ENCODE results near the gene ZNF175.

The ZNF175 gene

GRCh38 chr19:51589511-51589910, 18.4 kb downstream of the ZNF175 start:
- DNase-seq (ENCODE audit: low read depth): no peak

GRCh38 chr19:51590441-51590840, 19.4 kb downstream of the ZNF175 start:
- DNase-seq (ENCODE audit: low read depth): no peak

- DNase-seq (ENCODE audit: low read depth): no peak
These were observed 21.4 kb downstream of the ZNF175 start for GRCh38 chr19:51592521-51592920.

- no peak for DNase-seq (ENCODE audit: low read depth)
These were observed 22.2 kb downstream of the ZNF175 start for GRCh38 chr19:51593138-51593890.

- peak; percentile 85 for DNase-seq (ENCODE audit: low read depth)
These were observed 23.1 kb downstream of the ZNF175 start for GRCh38 chr19:51593969-51594773.

GRCh38 chr19:51594774-51595109, 23.7 kb downstream of the ZNF175 start:
- no peak for DNase-seq (ENCODE audit: low read depth)

GRCh38 chr19:51595190-51596175, 24.4 kb downstream of the ZNF175 start:
- no peak for DNase-seq (ENCODE audit: low read depth)

GRCh38 chr19:51598159-51598915, 27.3 kb downstream of the ZNF175 start:
- DNase-seq (ENCODE audit: low read depth): no peak

GRCh38 chr19:51599084-51599483, 28.0 kb downstream of the ZNF175 start:
- DNase-seq (ENCODE audit: low read depth): no peak

GRCh38 chr19:51600940-51601580, 30.0 kb downstream of the ZNF175 start:
- no peak for DNase-seq (ENCODE audit: low read depth)

GRCh38 chr19:51602189-51602854, 31.2 kb downstream of the ZNF175 start:
- DNase-seq (ENCODE audit: low read depth): no peak

GRCh38 chr19:51607077-51607476, 36.0 kb downstream of the ZNF175 start:
- no peak for DNase-seq (ENCODE audit: low read depth)

- DNase-seq (ENCODE audit: low read depth): no peak
These were observed 37.0 kb downstream of the ZNF175 start for GRCh38 chr19:51607920-51608562.

- DNase-seq (ENCODE audit: low read depth): no peak
These were observed 39.5 kb downstream of the ZNF175 start for GRCh38 chr19:51610576-51610975.

- DNase-seq (ENCODE audit: low read depth): no peak
These were observed 43.7 kb downstream of the ZNF175 start for GRCh38 chr19:51614789-51615188.

GRCh38 chr19:51615991-51616390, 44.9 kb downstream of the ZNF175 start:
- no peak for DNase-seq (ENCODE audit: low read depth)

- DNase-seq (ENCODE audit: low read depth): no peak
These were observed 50.1 kb downstream of the ZNF175 start for GRCh38 chr19:51621178-51621577.

GRCh38 chr19:51626675-51627074, 55.6 kb downstream of the ZNF175 start:
- DNase-seq (ENCODE audit: low read depth): no peak

- DNase-seq (ENCODE audit: low read depth): no peak
These were observed 56.5 kb downstream of the ZNF175 start for GRCh38 chr19:51627491-51628138.

Data from HS-5 (cell line).